ENCODE measurements around the gene NLRC5. TPM values are rescaled to one million over a fixed set of nuclear protein-coding genes. Genes with fewer than 3 reads are reported as not detected.

The NLRC5 gene
- total RNA-seq, 2 experiments from 2014 or later, result 259 to 263 TPM

GRCh38 chr16:56974549-56975300 is 14.6 kb upstream of the NLRC5 start:
- Mint-ChIP-seq H3K27ac (no peak overlapping the region), H3K4me1 (peaks cover 20% of the 10 kb centered on the region), H3K4me3 (no peak overlapping the region), H3K36me3 (ENCODE audit: low read depth) (no peaks in the 10 kb centered on the region), H3K9me3 (no peaks in the 10 kb centered on the region), H3K27me3 (no peaks in the 10 kb centered on the region)
- ChIA-PET CTCF (interaction anchor here (1.0 to 3.8 kb wide), 3 partner anchors 10 to 12 kb away, joined by 3 to 17 read pairs (median 4); no protein-coding TSS in a partner anchor), POLR2A (interaction anchor here (1.2 kb wide), 1 partner anchor 14 kb away, joined by 6 read pairs; the partner anchor contains the start of gene NLRC5)
- no peak for DNase-seq

- Mint-ChIP-seq H3K4me1 (peaks cover 23% of the 10 kb centered on the region), H3K27me3 (no peaks in the 10 kb centered on the region), H3K4me3 (no peak overlapping the region), H3K36me3 (ENCODE audit: low read depth) (peaks cover 3% of the 10 kb centered on the region), H3K9me3 (no peaks in the 10 kb centered on the region), H3K27ac (no peak overlapping the region)
- CTCF ChIA-PET, result interaction anchor here (2.2 to 3.8 kb wide), 3 partner anchors 11 kb away, joined by 4 to 24 read pairs (median 17); no protein-coding TSS in a partner anchor
- no peak for DNase-seq
- POLR2A ChIA-PET, result interaction anchor here (0.8 to 1.2 kb wide), 3 partner anchors 8 to 13 kb away, joined by 3 to 6 read pairs (median 3); partner anchors contain the start of gene NLRC5
These were observed 13.6 kb upstream of the NLRC5 start for GRCh38 chr16:56975714-56976113.

- H3K27ac Mint-ChIP-seq, result no peak overlapping the region
- H3K9me3 Mint-ChIP-seq, result no peaks in the 10 kb centered on the region
- peaks cover 32% of the 10 kb centered on the region for H3K4me1 Mint-ChIP-seq
- POLR2A ChIA-PET, result interaction anchor here (0.8 to 1.4 kb wide), 5 partner anchors 9 to 22 kb away, joined by 3 to 6 read pairs (median 4); partner anchors contain the start of gene NLRC5
- DNase-seq, result no peak
- H3K4me3 Mint-ChIP-seq, result no peak overlapping the region
- H3K27me3 Mint-ChIP-seq, result no peaks in the 10 kb centered on the region
- H3K36me3 Mint-ChIP-seq (ENCODE audit: low read depth), result peaks cover 12% of the 10 kb centered on the region
- CTCF ChIA-PET, result interaction anchor here (1.1 to 3.8 kb wide), 2 partner anchors 10 to 13 kb away, joined by 3 to 24 read pairs; no protein-coding TSS in a partner anchor
These were observed 12.1 kb upstream of the NLRC5 start for GRCh38 chr16:56977216-56977615.

- POLR2A ChIA-PET, result interaction anchor here (0.8 to 1.4 kb wide), 3 partner anchors 8 to 12 kb away, joined by 4 to 6 read pairs (median 5); partner anchors contain the start of gene NLRC5
- H3K27ac Mint-ChIP-seq, result no peak overlapping the region
- H3K4me3 Mint-ChIP-seq, result no peak overlapping the region
- H3K4me1 Mint-ChIP-seq, result peaks cover 38% of the 10 kb centered on the region
- CTCF ChIA-PET, result interaction anchor here (3.8 kb wide), 1 partner anchor 13 kb away, joined by 24 read pairs; no protein-coding TSS in a partner anchor
- H3K27me3 Mint-ChIP-seq, result no peaks in the 10 kb centered on the region
- H3K9me3 Mint-ChIP-seq, result no peaks in the 10 kb centered on the region
- no peak for DNase-seq
- peaks cover 19% of the 10 kb centered on the region for H3K36me3 Mint-ChIP-seq (ENCODE audit: low read depth)
These were observed 11.4 kb upstream of the NLRC5 start for GRCh38 chr16:56977823-56978430.

GRCh38 chr16:56980201-56980535 is 9.2 kb upstream of the NLRC5 start:
- ChIA-PET POLR2A (interaction anchor here (1.6 kb wide), 1 partner anchor 9 kb away, joined by 7 read pairs; the partner anchor contains the start of gene NLRC5), CTCF (interaction anchor here (1.5 kb wide), 1 partner anchor 16 kb away, joined by 6 read pairs; no protein-coding TSS in a partner anchor)
- DNase-seq, result no peak
- Mint-ChIP-seq H3K4me3 (no peak overlapping the region), H3K4me1 (peaks cover 46% of the 10 kb centered on the region), H3K36me3 (ENCODE audit: low read depth) (peaks cover 34% of the 10 kb centered on the region), H3K27ac (no peak overlapping the region), H3K9me3 (no peaks in the 10 kb centered on the region), H3K27me3 (no peaks in the 10 kb centered on the region)

- Mint-ChIP-seq H3K36me3 (ENCODE audit: low read depth) (peaks cover 43% of the 10 kb centered on the region), H3K9me3 (no peaks in the 10 kb centered on the region), H3K27ac (no peak overlapping the region), H3K4me3 (no peak overlapping the region), H3K4me1 (peaks cover 49% of the 10 kb centered on the region), H3K27me3 (no peaks in the 10 kb centered on the region)
- CTCF ChIA-PET, result interaction anchor here (1.5 kb wide), 1 partner anchor 17 kb away, joined by 6 read pairs; no protein-coding TSS in a partner anchor
- POLR2A ChIA-PET, result interaction anchor here (0.7 to 1.2 kb wide), 3 partner anchors 11 to 50 kb away, joined by 3 read pairs; no protein-coding TSS in a partner anchor
- no peak for DNase-seq
These were observed 8.3 kb upstream of the NLRC5 start for GRCh38 chr16:56980792-56981724.

GRCh38 chr16:56981729-56982271 is 7.6 kb upstream of the NLRC5 start:
- Mint-ChIP-seq H3K9me3 (no peaks in the 10 kb centered on the region), H3K4me3 (no peak overlapping the region), H3K36me3 (ENCODE audit: low read depth) (peaks cover 47% of the 10 kb centered on the region), H3K27me3 (no peaks in the 10 kb centered on the region), H3K27ac (no peak overlapping the region), H3K4me1 (peaks cover 56% of the 10 kb centered on the region)
- POLR2A ChIA-PET, result interaction anchor here (1.2 to 22.6 kb wide), 2 partner anchors 15 to 24 kb away, joined by 3 to 373 read pairs; no protein-coding TSS in a partner anchor
- CTCF ChIA-PET, result interaction anchor here (1.5 kb wide), 1 partner anchor 18 kb away, joined by 6 read pairs; no protein-coding TSS in a partner anchor
- no peak for DNase-seq

- H3K27ac Mint-ChIP-seq, result no peak overlapping the region
- H3K9me3 Mint-ChIP-seq, result no peaks in the 10 kb centered on the region
- no peaks in the 10 kb centered on the region for H3K27me3 Mint-ChIP-seq
- H3K4me3 Mint-ChIP-seq, result no peak overlapping the region
- H3K36me3 Mint-ChIP-seq (ENCODE audit: low read depth), result peaks cover 56% of the 10 kb centered on the region
- no peak for DNase-seq
- POLR2A ChIA-PET, result interaction anchor here (22.6 kb wide), 1 partner anchor 24 kb away, joined by 373 read pairs; no protein-coding TSS in a partner anchor
- CTCF ChIA-PET, result interaction anchor here (3.7 kb wide), 1 partner anchor 18 kb away, joined by 22 read pairs; no protein-coding TSS in a partner anchor
- H3K4me1 Mint-ChIP-seq, result peaks cover 64% of the 10 kb centered on the region
These were observed 6.7 kb upstream of the NLRC5 start for GRCh38 chr16:56982695-56983094.

GRCh38 chr16:56983211-56983751 is 6.1 kb upstream of the NLRC5 start:
- DNase-seq, result no peak
- H3K36me3 Mint-ChIP-seq (ENCODE audit: low read depth), result peaks cover 62% of the 10 kb centered on the region
- no peaks in the 10 kb centered on the region for H3K27me3 Mint-ChIP-seq
- ChIA-PET CTCF (interaction anchor here (3.7 kb wide), 1 partner anchor 18 kb away, joined by 22 read pairs; no protein-coding TSS in a partner anchor), POLR2A (interaction anchor here (1.1 to 22.6 kb wide), 4 partner anchors 11 to 58 kb away, joined by 3 to 373 read pairs (median 14); no protein-coding TSS in a partner anchor)
- no peak overlapping the region for H3K27ac Mint-ChIP-seq
- H3K9me3 Mint-ChIP-seq, result no peaks in the 10 kb centered on the region
- H3K4me1 Mint-ChIP-seq, result peaks cover 70% of the 10 kb centered on the region
- no peak overlapping the region for H3K4me3 Mint-ChIP-seq

- no peak overlapping the region for H3K4me3 Mint-ChIP-seq
- H3K9me3 Mint-ChIP-seq, result no peaks in the 10 kb centered on the region
- peak overlapping the region; percentile 77 for H3K27ac Mint-ChIP-seq
- peaks cover 73% of the 10 kb centered on the region for H3K4me1 Mint-ChIP-seq
- CTCF ChIA-PET, result interaction anchor here (0.5 to 3.7 kb wide), 3 partner anchors 10 to 132 kb away, joined by 3 to 22 read pairs (median 5); no protein-coding TSS in a partner anchor
- peaks cover 76% of the 10 kb centered on the region for H3K36me3 Mint-ChIP-seq (ENCODE audit: low read depth)
- H3K27me3 Mint-ChIP-seq, result no peaks in the 10 kb centered on the region
- DNase-seq, result no peak
- POLR2A ChIA-PET, result interaction anchor here (2.0 to 22.6 kb wide), 3 partner anchors 19 to 57 kb away, joined by 6 to 373 read pairs (median 21); no protein-coding TSS in a partner anchor
These were observed 4.7 kb upstream of the NLRC5 start for GRCh38 chr16:56984639-56985038.

- H3K36me3 Mint-ChIP-seq (ENCODE audit: low read depth), result peaks cover 78% of the 10 kb centered on the region
- no peaks in the 10 kb centered on the region for H3K9me3 Mint-ChIP-seq
- peak overlapping the region; percentile 24 for H3K4me3 Mint-ChIP-seq
- DNase-seq, result no peak
- H3K27me3 Mint-ChIP-seq, result no peaks in the 10 kb centered on the region
- CTCF ChIA-PET, result interaction anchor here (1.6 to 3.7 kb wide), 2 partner anchors 15 to 20 kb away, joined by 5 to 22 read pairs; no protein-coding TSS in a partner anchor
- POLR2A ChIA-PET, result interaction anchor here (1.3 to 22.6 kb wide), 5 partner anchors 8 to 84 kb away, joined by 3 to 373 read pairs (median 6); no protein-coding TSS in a partner anchor
- peaks cover 71% of the 10 kb centered on the region for H3K4me1 Mint-ChIP-seq
- peak overlapping the region; percentile 77 for H3K27ac Mint-ChIP-seq
These were observed 3.9 kb upstream of the NLRC5 start for GRCh38 chr16:56985288-56985961.

All from activated CD4-positive, alpha-beta memory T cell treated with anti-CD3 and anti-CD28 coated beads, Interleukin-2, amount 10 ng/mL, durations not matched to agents 7 days and 5 days (primary cell).